Renal pelvis (tissue), 4 donors: ENCODE results near the gene TMEM132D. TPM values are rescaled to one million over a fixed set of nuclear protein-coding genes. Genes with fewer than 3 reads are reported as not detected.

ENCODE experiments used
- DNase-seq: peaks from one replicate; pipeline ENCODE4 v3.0.0-alpha.2; 2013
- polyA plus RNA-seq, 3 donors: library from polyadenylated mRNA; unstranded; fragments of 120-200 nt; gene quantifications; one replicate each; pipeline ENCODE4 v1.2.1, GENCODE V29; 2013; ENCODE audit not compliant: insufficient read length in 3 of 3

The TMEM132D gene
- polyA plus RNA-seq, 3 donors: 0.90 to 1.6 (median 1.6) TPM

- DNase-seq: no peak
These were observed 801.6 kb downstream of the TMEM132D start for GRCh38 chr12:129102233-129102632.

- DNase-seq: no peak
These were observed 802.0 kb downstream of the TMEM132D start for GRCh38 chr12:129101816-129102215.

DNA sequence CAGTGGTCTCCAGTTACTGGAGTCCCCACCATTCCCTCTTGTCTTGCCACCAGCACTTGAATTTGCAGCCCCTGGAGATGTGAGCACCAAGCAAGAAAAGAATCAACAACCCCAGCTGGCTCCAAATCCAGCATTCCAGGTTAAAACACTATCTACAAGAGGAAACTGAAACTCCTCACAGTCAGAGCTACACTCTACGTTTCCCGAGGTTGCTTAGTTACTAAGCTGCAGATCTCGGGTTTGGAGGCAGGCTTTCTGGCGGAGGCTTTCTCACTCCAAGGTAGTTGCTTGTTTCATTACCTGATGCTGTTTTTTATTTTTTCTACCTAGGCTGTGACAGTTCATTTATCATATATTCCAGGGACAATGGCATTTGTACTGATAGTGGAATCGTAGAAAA is 802.4 kb downstream of the TMEM132D start:
- no peak for DNase-seq

DNA sequence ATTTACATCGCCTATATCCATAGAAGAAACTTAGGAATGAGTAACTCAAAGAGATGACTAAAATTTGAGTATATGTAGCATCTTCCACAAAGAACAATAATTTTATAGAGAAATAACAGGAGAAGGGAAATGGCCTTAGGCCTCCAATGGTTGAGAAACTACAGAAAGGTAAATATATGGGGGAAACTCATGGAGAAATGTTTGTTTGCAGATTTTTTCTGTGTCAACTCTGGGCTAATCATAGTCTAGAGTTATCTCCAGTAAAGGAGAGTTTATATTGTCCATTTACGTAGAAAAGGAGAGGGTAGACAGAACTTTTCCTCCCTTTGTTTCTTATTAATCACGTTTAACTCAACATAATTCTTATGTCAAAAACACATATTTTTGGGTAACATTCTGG is 806.4 kb downstream of the TMEM132D start:
- no peak for DNase-seq

DNA sequence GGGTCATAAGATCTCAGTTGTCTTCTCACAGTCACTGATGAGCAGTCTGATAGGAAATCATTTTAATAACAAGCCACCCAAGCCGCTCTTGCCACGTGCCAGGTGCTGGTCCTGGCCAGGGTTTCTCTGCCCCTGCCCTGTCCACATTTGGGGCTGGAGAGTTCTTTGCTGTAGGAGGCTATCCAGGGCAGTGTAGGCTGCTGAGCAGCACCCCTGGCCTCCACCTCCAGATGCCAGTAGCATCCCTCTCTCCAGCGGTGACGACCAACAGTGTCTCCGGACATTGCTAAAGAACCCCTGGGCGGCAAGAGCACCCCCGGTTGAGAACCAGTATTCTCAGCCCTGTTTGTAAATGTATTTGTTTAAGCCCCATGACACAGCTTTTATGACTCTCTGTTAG is 806.9 kb downstream of the TMEM132D start:
- DNase-seq: no peak

DNA sequence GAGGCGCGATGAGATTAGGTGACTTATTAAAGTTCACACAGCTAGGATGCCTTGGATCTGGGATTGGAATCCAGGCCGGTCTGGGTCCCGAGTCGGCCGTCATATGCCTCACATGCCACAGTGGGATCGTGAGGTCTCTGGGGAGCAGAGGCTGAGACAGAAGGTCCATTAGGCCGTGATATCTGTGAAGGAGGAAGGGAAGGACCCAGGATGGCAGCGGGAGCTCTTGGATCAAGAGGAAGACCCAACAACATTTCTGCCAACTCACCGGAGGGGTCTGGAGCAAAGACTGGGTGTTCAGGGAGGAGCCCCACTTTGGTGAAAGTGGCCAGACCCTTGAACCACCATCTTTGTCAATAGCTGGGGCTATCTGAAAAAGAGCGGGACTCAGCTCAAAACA is 807.6 kb downstream of the TMEM132D start:
- DNase-seq: no peak

DNA sequence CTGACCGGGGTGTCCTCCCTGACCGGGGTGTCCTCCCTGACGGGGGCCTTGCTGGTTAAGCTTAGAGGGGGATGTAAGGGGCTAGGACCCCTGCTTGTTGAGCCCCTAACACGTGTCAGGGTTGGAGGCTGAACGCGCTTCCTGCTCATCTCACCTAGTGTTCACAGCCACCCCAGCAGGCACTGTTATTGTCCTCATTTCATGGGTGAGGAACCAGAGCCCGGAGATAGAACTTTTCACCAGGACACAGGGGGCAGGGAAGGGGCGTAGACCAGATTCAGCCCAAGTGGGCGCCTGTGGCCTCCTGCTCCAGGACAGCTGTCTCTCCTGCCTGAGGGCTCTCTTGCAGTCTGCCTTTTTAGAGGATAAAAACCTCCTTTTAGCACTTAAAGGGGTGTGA is 814.2 kb downstream of the TMEM132D start:
- no peak for DNase-seq

- DNase-seq: no peak
These were observed 818.7 kb downstream of the TMEM132D start for GRCh38 chr12:129084875-129085826.

DNA sequence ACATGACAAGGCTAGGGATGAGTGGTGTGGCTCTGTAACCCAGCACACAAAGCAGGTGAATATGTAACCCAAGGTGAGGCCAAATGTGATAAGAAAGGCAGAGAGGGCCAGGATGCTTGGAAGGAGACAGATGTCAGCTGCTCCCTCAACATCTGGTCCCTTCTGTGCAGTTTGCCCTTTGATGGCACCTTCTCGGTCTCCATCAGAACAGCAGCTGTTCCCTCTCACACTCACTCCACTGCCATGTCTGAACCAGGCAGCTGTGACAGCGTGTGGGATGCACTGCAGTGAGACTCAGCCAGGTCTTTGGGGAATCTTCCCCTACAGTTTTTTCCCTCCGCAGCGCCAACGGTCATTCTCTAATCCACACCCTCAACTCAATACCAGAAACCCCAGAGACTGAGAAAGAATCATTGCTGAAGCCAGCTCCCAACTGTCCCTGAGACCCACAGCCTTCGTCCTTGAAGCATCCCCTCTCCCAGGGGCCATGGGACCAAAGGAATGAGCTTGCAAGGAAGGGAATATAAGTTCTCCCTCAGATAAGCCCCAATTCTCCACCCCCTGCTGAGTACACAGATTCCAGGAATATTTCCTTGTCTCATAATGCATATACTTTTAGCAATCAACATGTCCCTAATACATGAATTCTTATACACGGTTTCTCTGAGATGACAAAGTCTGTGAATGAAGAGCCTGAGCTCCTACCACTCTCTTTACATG is 820.5 kb downstream of the TMEM132D start:
- no peak for DNase-seq

- DNase-seq: no peak
These were observed 821.4 kb downstream of the TMEM132D start for GRCh38 chr12:129082441-129082840.

GRCh38 chr12:129081755-129082250 is 822.0 kb downstream of the TMEM132D start:
- DNase-seq: no peak

DNA sequence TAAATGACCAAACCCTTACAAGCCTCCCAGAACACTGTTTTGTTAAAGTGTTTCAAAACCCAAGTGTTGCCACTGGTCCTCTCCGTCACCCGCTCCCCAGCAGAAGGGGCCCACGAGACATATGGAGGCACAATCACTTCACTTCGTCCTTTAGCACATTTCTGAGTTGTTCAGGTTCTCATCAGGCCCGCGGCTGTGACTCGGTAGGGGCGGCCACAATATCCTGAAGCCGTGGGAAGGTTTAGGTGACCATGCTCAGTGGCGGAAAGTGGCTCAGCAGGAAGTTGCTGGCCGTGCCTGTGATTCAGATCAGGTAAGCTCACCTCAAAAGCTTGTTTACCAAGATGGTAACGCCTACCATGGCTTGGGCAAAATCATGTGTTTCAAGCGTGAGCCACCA is 823.0 kb downstream of the TMEM132D start:
- DNase-seq: no peak

- DNase-seq: no peak
These were observed 823.4 kb downstream of the TMEM132D start for GRCh38 chr12:129080391-129080790.

DNA sequence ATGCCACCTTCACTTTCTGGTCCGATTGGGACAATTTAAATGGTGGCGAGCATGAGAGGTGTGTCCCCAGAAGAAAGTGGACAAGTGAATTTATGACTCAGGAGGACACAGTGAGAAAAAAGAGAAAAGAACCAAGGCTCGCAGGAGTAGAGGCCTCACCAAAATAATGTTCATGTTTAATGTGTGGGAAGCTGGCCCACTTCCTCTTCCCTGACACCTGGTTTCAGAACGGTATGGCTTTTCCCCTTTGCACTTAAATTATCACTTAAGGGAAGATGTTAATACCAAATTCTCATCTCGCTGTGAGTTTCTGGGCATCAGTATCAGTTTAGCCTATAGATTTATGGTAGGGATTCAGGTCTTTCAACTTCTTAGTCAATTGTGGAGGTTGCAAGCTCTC is 824.1 kb downstream of the TMEM132D start:
- DNase-seq: no peak

GRCh38 chr12:129076441-129077320 is 827.1 kb downstream of the TMEM132D start:
- no peak for DNase-seq

DNA sequence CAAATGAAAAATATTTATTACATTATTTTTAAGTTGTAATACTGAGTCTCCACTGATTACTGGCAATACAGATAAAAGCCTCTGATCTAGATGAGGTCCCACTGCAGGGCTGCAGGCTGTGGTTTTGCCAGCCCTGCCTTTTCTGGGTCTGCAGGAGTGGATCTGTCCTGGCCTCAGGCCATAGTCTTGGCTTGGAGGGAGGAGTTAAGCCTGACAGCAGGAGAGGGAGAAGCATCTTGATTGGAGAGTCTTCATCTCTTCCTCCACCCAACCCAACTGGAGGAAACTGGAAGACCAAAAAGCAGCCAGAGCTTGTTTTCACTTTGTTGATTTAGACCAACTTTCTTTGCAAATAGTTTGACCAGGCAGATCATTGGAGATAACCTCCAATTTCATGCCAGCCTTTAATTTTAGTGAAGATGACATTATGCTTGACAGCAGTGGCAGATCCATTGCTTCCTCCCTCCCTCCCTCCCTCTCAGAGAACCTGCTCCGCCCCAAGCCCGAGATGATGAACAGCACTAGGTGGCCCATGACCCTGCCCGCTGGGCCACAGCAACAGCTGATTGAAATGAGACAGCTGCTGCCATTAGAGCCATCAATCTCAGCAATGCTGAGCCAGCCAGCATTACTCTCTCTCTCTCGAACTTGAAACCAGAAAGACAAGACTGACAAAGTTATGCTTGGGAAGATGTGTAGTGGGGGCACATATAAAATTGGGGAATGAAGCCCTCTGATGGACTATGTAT is 828.2 kb downstream of the TMEM132D start:
- no peak for DNase-seq

DNA sequence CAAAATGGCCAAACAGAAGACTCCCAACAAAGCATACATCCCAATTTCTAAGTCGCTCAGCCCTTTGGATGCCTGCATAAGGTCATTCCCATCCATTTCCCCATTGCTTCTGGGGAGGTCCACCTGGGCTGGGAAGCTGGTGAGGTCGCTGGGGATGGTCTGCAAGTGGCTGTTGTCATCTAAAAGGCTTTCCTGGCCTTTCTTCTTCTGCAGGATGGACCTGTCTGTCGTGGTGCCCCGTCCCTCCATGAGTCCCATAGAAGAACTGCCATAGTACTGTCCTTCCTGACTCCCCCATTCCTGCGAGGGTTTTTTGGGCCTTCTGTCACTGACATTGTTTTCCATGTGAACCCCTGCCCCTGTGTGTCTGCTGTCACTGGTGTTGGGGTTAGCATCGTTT is 829.4 kb downstream of the TMEM132D start:
- no peak for DNase-seq

- DNase-seq: no peak
These were observed 830.5 kb downstream of the TMEM132D start for GRCh38 chr12:129073157-129073915.

DNA sequence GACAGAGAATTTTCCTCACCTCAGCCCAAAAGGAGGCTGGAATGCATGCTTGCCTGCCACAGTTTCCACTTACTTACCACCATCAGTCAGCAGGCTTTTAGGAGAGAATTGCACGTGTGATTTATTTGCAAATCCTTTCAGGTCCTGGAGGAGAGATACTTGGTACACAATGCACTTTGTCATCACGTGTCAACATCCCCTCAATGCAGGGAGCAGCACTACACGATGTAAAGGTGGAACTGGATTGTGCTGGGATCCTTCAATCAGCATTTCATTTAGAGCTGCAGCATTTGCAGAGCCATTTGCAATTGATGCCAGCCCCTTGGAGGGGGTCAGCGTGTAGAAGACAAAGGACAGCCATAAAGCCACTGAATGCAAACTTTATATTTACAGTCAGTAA is 832.5 kb downstream of the TMEM132D start:
- DNase-seq: no peak

- DNase-seq: no peak
These were observed 833.9 kb downstream of the TMEM132D start for GRCh38 chr12:129069886-129070285.
